Activated naive CD8-positive, alpha-beta T cell treated with anti-CD3 and anti-CD28 coated beads, Interleukin-2, amount 50 U/mL, for 24 hours (primary cell): ENCODE data around the gene ZBTB22.
"Not testable (repeated sequence)": the region's sequence is repeated elsewhere in the genome, so short reads cannot be mapped to it uniquely, and the experiment has no call there.

Source experiments
- ATAC-seq: fragments of 150-1000 bp; cut with Tn5 transposase; one replicate; pipeline ENCODE4 v1.10.0; 2021
- DNase-seq: peaks from one replicate; pipeline ENCODE4 v3.0.0; 2021
- H3K27ac Mint-ChIP-seq: one replicate; pipeline ENCODE4 v1.8.0; 2021; ENCODE audit warnings: mild to moderate bottlenecking, mixed read lengths
- H3K27me3 Mint-ChIP-seq: one replicate; pipeline ENCODE4 v1.8.0; 2021; ENCODE audit warnings: mixed read lengths
- H3K36me3 Mint-ChIP-seq: one replicate; pipeline ENCODE4 v1.8.0; 2021; ENCODE audit warnings: low read depth, mixed read lengths
- H3K4me1 Mint-ChIP-seq: one replicate; pipeline ENCODE4 v1.8.0; 2021; ENCODE audit warnings: mixed read lengths
- H3K4me3 Mint-ChIP-seq: one replicate; pipeline ENCODE4 v1.8.0; 2021; ENCODE audit warnings: mild to moderate bottlenecking, moderate library complexity, mixed read lengths
- H3K9me3 Mint-ChIP-seq: one replicate; pipeline ENCODE4 v1.8.0; 2021; ENCODE audit warnings: mixed read lengths

The ZBTB22 gene

GRCh38 chr6:33343953-33344611 lies 26.5 kb upstream of the ZBTB22 start:
- Mint-ChIP-seq H3K9me3 (no peaks in the 10 kb centered on the region), H3K27ac (peak overlapping the region; percentile 67), H3K4me1 (peaks cover 30% of the 10 kb centered on the region), H3K36me3 (no peaks in the 10 kb centered on the region), H3K27me3 (no peaks in the 10 kb centered on the region), H3K4me3 (peak overlapping the region; percentile 71)
- ATAC-seq (peak; percentile 77), DNase-seq (peak; percentile 24)

DNA sequence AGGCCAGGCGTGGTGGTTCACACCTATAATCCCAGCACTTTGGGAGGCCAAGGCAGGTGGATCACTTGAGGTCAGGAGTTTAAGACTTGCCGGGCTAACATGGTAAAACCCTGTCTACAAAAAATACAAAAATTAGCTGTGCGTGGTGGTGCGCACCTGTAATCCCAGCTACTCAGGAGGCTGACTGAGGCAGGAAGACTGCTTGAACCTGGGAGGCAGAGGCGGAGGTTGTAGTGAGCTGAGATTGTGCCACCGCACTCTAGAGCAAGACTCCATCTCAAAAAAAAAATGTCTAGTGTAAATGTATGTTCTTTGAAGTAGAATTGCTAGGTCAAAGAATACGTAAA lies 26.0 kb upstream of the ZBTB22 start:
- peaks cover 30% of the 10 kb centered on the region for H3K4me1 Mint-ChIP-seq

GRCh38 chr6:33339193-33339592 lies 21.6 kb upstream of the ZBTB22 start:
- no peak overlapping the region for H3K27ac Mint-ChIP-seq

More for the DNA sequence above, 26.0 kb upstream of the ZBTB22 start:
- Mint-ChIP-seq H3K27ac (peak overlapping the region; percentile 67), H3K4me3 (peak overlapping the region; percentile 71)
- DNase-seq, H3K36me3 Mint-ChIP-seq, H3K9me3 Mint-ChIP-seq, H3K27me3 Mint-ChIP-seq, ATAC-seq: not testable (repeated sequence)

GRCh38 chr6:33336495-33336894 lies 19.0 kb upstream of the ZBTB22 start:
- Mint-ChIP-seq H3K4me3 (no peak overlapping the region), H3K36me3 (no peaks in the 10 kb centered on the region), H3K27ac (no peak overlapping the region), H3K27me3 (no peaks in the 10 kb centered on the region), H3K9me3 (no peaks in the 10 kb centered on the region), H3K4me1 (peaks cover 24% of the 10 kb centered on the region)
- ATAC-seq (no peak), DNase-seq (no peak)

More at GRCh38 chr6:33339193-33339592, 21.6 kb upstream of the ZBTB22 start:
- DNase-seq (no peak), ATAC-seq (no peak)
- Mint-ChIP-seq H3K4me3 (no peak overlapping the region), H3K9me3 (no peaks in the 10 kb centered on the region), H3K4me1 (peaks cover 19% of the 10 kb centered on the region), H3K27me3 (no peaks in the 10 kb centered on the region), H3K36me3 (no peaks in the 10 kb centered on the region)

DNA sequence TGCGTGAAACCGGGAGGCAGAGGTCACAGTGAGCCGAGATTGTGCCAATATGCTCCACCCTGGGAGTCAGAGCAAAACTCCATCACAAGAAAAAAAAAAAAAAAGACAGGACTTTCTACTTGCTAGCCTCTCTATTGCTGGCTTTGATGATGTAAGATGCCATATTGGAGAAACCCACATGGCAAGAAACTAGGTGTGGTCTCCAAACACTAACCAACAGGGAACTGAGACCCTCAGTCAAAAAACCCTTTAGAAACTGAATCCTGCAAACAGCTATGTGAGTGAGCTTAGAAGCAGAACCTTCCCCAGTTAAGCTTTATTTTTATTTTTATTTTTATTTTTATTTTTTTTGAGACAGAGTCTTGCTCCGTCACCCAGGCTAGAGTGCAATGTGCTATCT lies 18.4 kb upstream of the ZBTB22 start:
- no peak overlapping the region for H3K27ac Mint-ChIP-seq
- no peaks in the 10 kb centered on the region for H3K9me3 Mint-ChIP-seq
- H3K27me3 Mint-ChIP-seq, result no peaks in the 10 kb centered on the region
- no peak overlapping the region for H3K4me3 Mint-ChIP-seq
- H3K4me1 Mint-ChIP-seq, result peaks cover 26% of the 10 kb centered on the region
- ATAC-seq, result no peak
- no peaks in the 10 kb centered on the region for H3K36me3 Mint-ChIP-seq
- DNase-seq, result no peak

GRCh38 chr6:33333666-33334065 lies 16.1 kb upstream of the ZBTB22 start:
- DNase-seq (no peak), ATAC-seq (no peak)
- Mint-ChIP-seq H3K36me3 (no peaks in the 10 kb centered on the region), H3K4me3 (no peak overlapping the region), H3K27ac (no peak overlapping the region), H3K27me3 (no peaks in the 10 kb centered on the region), H3K9me3 (no peaks in the 10 kb centered on the region), H3K4me1 (peaks cover 25% of the 10 kb centered on the region)

DNA sequence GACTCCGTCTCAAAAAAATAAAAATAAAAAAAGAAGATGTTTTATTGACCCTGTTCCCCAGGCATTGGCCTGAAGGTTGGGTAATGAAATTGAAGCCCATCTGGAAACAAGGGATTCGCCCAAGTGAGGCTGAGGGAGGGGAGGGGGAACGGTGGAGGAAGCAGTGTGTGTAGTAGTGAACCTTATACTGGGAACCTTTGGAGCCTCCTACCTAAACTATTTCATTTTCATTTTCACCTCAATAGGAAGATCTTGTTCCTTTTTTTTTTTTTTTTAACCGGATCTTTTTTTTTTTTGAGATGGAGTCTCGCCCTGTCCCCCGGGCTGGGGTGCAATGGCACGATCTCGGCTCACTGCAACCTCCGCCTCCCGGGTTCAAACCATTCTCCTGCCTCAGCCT lies 13.2 kb upstream of the ZBTB22 start:
- ATAC-seq (no peak), DNase-seq (no peak)
- Mint-ChIP-seq H3K4me3 (no peak overlapping the region), H3K27ac (no peak overlapping the region), H3K4me1 (peaks cover 25% of the 10 kb centered on the region), H3K9me3 (no peaks in the 10 kb centered on the region), H3K36me3 (no peaks in the 10 kb centered on the region), H3K27me3 (no peaks in the 10 kb centered on the region)

DNA sequence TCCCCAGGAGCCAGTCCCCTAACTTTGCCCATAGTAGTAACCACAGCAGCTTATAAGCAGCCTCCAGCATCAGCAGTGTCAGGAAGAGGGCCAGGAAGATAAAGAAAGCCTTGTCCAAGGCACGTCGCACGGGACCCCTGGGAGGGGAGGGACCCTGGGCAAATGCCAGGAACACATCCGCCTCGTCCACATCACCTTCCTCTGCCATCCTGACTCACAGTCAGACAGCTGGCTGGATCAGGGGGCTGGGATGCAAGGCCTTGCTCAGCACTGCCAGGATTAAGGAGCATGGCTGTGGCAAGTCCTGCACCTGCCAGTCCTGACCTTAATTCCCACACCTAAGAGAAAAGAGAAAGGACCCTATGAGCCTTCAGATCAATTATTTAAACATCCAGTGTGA lies 11.5 kb upstream of the ZBTB22 start:
- Mint-ChIP-seq H3K9me3 (no peaks in the 10 kb centered on the region), H3K36me3 (no peaks in the 10 kb centered on the region), H3K4me1 (peaks cover 21% of the 10 kb centered on the region), H3K27ac (no peak overlapping the region), H3K4me3 (no peak overlapping the region), H3K27me3 (no peaks in the 10 kb centered on the region)
- no peak for DNase-seq
- no peak for ATAC-seq

DNA sequence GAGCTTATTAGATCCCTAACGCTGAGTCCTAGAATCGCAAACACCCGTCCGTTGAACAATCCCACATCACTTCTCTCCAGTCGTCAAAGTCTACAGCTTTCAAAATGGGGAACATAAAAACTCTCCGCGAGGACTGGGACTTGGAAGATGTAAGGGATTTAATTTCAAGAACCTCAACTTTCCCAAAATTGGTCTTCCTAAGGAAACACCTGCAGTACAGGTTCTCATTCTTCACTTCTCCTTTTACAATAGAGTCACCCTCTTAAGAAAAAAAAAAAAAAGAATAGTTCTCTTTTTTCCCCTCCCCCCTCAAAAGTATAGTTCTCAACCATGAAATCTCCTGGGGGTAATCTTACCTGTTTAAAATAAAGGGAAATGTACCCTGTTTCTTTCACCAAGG lies 6.6 kb upstream of the ZBTB22 start:
- Mint-ChIP-seq H3K9me3 (no peaks in the 10 kb centered on the region), H3K4me3 (peak overlapping the region; percentile 98), H3K4me1 (peaks cover 46% of the 10 kb centered on the region), H3K36me3 (peaks cover 35% of the 10 kb centered on the region), H3K27ac (peak overlapping the region; percentile 100), H3K27me3 (no peaks in the 10 kb centered on the region)
- no peak for ATAC-seq
- DNase-seq, result no peak

- H3K36me3 Mint-ChIP-seq, result peaks cover 38% of the 10 kb centered on the region
- ATAC-seq (no peak), DNase-seq (peak; percentile 41)
- peaks cover 51% of the 10 kb centered on the region for H3K4me1 Mint-ChIP-seq
- peak overlapping the region; percentile 98 for H3K4me3 Mint-ChIP-seq
- no peaks in the 10 kb centered on the region for H3K27me3 Mint-ChIP-seq
- peak overlapping the region; percentile 100 for H3K27ac Mint-ChIP-seq
- no peaks in the 10 kb centered on the region for H3K9me3 Mint-ChIP-seq
These were observed 6.0 kb upstream of the ZBTB22 start for GRCh38 chr6:33323623-33323948.

DNA sequence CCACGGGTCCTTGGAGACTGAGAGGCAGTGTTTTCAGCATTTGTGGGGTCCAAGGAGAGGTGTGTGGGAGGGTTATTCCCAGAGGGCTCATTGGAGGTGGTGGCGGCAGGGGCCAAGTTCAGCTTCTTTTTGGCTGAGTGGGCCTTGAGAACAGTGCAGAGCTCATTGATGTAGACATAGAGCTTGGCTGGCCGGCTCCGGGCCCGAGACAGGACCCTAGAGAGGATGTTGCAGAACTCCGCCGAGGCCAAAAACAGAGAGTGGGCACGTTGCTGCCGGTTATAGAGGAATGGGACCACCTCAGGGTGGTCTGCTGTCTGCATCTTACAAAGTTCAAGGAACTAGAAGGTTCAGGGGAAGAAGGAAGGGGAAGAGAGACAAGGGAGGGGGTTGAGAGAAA lies 3.7 kb upstream of the ZBTB22 start:
- Mint-ChIP-seq H3K4me1 (peaks cover 70% of the 10 kb centered on the region), H3K27ac (peak overlapping the region; percentile 81), H3K36me3 (peaks cover 46% of the 10 kb centered on the region), H3K27me3 (no peaks in the 10 kb centered on the region), H3K4me3 (peak overlapping the region; percentile 98), H3K9me3 (no peaks in the 10 kb centered on the region)
- DNase-seq (no peak), ATAC-seq (no peak)

- peaks cover 46% of the 10 kb centered on the region for H3K36me3 Mint-ChIP-seq
- peak overlapping the region; percentile 74 for H3K27ac Mint-ChIP-seq
- no peaks in the 10 kb centered on the region for H3K27me3 Mint-ChIP-seq
- H3K4me3 Mint-ChIP-seq, result peak overlapping the region; percentile 98
- ATAC-seq, result no peak
- H3K9me3 Mint-ChIP-seq, result no peaks in the 10 kb centered on the region
- H3K4me1 Mint-ChIP-seq, result peaks cover 77% of the 10 kb centered on the region
- DNase-seq, result no peak
These were observed 3.0 kb upstream of the ZBTB22 start for GRCh38 chr6:33320315-33321181.

DNA sequence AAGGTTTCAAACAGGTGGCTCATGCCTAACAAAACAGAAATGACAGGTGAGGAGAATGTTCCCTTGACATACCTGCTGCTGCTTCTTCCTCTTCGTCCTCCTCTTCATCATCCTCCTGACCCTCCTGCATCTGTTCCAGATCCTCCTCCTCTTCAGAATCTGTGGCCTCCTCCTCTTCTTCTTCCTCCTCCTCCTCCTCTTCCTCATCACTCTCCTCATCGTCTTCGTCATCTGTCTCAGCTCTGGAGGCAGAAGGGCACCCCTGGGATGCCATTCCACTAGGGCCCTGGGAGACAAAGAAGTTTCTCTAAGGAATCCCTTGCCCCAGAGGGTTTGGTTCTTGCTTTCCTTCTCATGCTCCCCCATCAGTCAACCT lies 2.4 kb upstream of the ZBTB22 start:
- Mint-ChIP-seq H3K4me1 (peaks cover 83% of the 10 kb centered on the region), H3K9me3 (no peaks in the 10 kb centered on the region), H3K27ac (peak overlapping the region; percentile 74), H3K36me3 (peaks cover 46% of the 10 kb centered on the region), H3K27me3 (no peaks in the 10 kb centered on the region), H3K4me3 (peak overlapping the region; percentile 98)
- DNase-seq, result no peak
- no peak for ATAC-seq

DNA sequence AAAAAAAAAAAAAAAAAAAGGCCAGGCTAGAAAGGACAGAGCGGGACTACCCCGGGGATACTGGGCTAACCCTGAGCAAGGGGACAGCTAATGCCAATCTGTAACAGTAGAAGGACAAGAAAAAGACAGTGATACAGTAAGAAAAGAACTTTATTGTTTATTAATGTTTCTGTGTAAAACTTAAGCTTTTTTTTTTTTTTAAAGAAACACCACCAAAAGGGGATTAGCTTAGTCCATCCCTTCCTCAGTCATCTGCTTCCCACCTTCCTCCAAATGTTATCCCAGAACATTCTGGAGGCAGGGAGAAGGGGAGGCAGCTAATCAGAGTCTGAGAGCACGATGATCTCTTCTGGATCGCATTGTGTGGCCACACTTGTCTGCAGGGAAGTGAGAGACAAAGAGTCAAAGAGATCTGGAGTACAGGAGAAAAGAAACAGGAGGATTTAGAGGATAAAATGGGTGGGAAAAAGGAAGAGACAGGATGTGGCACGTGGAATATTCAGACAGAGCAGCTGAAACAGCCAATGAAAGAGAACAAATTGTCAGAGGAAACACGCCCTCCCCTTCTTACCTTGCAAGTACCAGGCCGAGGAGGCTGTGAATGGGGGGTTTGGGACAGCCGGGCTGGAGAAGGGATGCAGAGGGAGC lies 1.0 kb upstream of the ZBTB22 start:
- ATAC-seq, result no peak
- Mint-ChIP-seq H3K27ac (peak overlapping the region; percentile 94), H3K9me3 (no peaks in the 10 kb centered on the region), H3K36me3 (peaks cover 46% of the 10 kb centered on the region), H3K4me3 (peak overlapping the region; percentile 93), H3K27me3 (no peaks in the 10 kb centered on the region), H3K4me1 (peaks cover 84% of the 10 kb centered on the region)
- no peak for DNase-seq

GRCh38 chr6:33317419-33317668 lies 200 bp downstream of the ZBTB22 start:
- H3K9me3 Mint-ChIP-seq, result no peaks in the 10 kb centered on the region
- H3K4me1 Mint-ChIP-seq, result peaks cover 82% of the 10 kb centered on the region
- peaks cover 44% of the 10 kb centered on the region for H3K36me3 Mint-ChIP-seq
- ATAC-seq (no peak), DNase-seq (no peak)
- H3K27me3 Mint-ChIP-seq, result no peaks in the 10 kb centered on the region
- peak overlapping the region; percentile 93 for H3K4me3 Mint-ChIP-seq
- H3K27ac Mint-ChIP-seq, result peak overlapping the region; percentile 75
